CD4-positive, alpha-beta T cell (primary cell): Measurements from ENCODE around the gene CYB5A. TPM values are rescaled to one million over a fixed set of nuclear protein-coding genes. Genes with fewer than 3 reads are reported as not detected.
"Not testable (repeated sequence)": the region's sequence is repeated elsewhere in the genome, so short reads cannot be mapped to it uniquely, and the experiment has no call there.

Experiments
- ATAC-seq: fragments of 200-7000 bp; cut with Tn5 transposase; one replicate; pipeline ENCODE4 v1.10.0; 2022; ENCODE audit warnings: mild to moderate bottlenecking; ENCODE audit not compliant: poor library complexity
- CTCF ChIA-PET: fragments of 350-600 bp; sonication (Branson Sonifier 250); formaldehyde crosslinking; loops from one replicate; lab custom pipeline; 2021; ENCODE audit warnings: antibody characterized with exemption, inconsistent platforms; lab: Charles Lee
- POLR2A ChIA-PET: fragments of 350-600 bp; sonication (Branson Sonifier 250); formaldehyde crosslinking; loops from one replicate; lab custom pipeline; 2021; ENCODE audit warnings: antibody characterized with exemption, inconsistent platforms; lab: Charles Lee
- DNase-seq, 14 experiments: peaks; one replicate each; pipeline ENCODE4 v3.0.0-alpha.2; 2013 to 2020; ENCODE audit warnings: mixed read lengths in 2 of 14
- H3K27ac ChIP-seq, 2 donors: one replicate each; pipeline versions ENCODE4 v1.5.1 to v1.7.0; 2013; ENCODE audit warnings: low read length in 2 of 2, low read depth in 1 of 2, mild to moderate bottlenecking in 1 of 2
- H3K27me3 ChIP-seq, 2 experiments: 1 replicate in 1 of 2; 2 replicates in 1 of 2; pipeline versions ENCODE4 v1.6.1 to v1.7.0; 2013; ENCODE audit warnings: low read length in 2 of 2, control low read depth in 1 of 2, mild to moderate bottlenecking in 1 of 2, moderate library complexity in 1 of 2; ENCODE audit not compliant: insufficient read depth in 2 of 2, control insufficient read depth in 1 of 2
- H3K36me3 ChIP-seq: one replicate; pipeline ENCODE4 v1.6.1; 2013; ENCODE audit warnings: low read length, control low read depth; ENCODE audit not compliant: insufficient read depth
- H3K4me1 ChIP-seq: one replicate; pipeline ENCODE4 v1.6.1; 2013; ENCODE audit warnings: low read length, control low read depth; ENCODE audit not compliant: insufficient read depth
- H3K4me3 ChIP-seq: one replicate; pipeline ENCODE4 v1.5.1; 2013; ENCODE audit warnings: mild to moderate bottlenecking, low read length, moderate library complexity
- H3K9me3 ChIP-seq, 2 experiments: 1 replicate in 1 of 2; 2 replicates in 1 of 2; pipeline versions ENCODE4 v1.6.1 to v1.7.0; 2013; ENCODE audit warnings: low read length in 2 of 2, mild to moderate bottlenecking in 2 of 2, control low read depth in 1 of 2, moderate library complexity in 1 of 2; ENCODE audit not compliant: control insufficient read depth in 1 of 2, insufficient read depth in 1 of 2
- H3K27ac Mint-ChIP-seq: one replicate; pipeline ENCODE4 v1.8.0; 2020; ENCODE audit warnings: mixed read lengths
- H3K27me3 Mint-ChIP-seq: one replicate; pipeline ENCODE4 v1.8.0; 2021; ENCODE audit warnings: mixed read lengths
- H3K36me3 Mint-ChIP-seq: one replicate; pipeline ENCODE4 v1.8.0; 2021; ENCODE audit warnings: low read depth, mixed read lengths
- H3K4me1 Mint-ChIP-seq: one replicate; pipeline ENCODE4 v1.8.0; 2021; ENCODE audit warnings: low read depth, mixed read lengths
- H3K4me3 Mint-ChIP-seq: one replicate; pipeline ENCODE4 v1.8.0; 2020; ENCODE audit warnings: mild to moderate bottlenecking, mixed read lengths
- H3K9me3 Mint-ChIP-seq: one replicate; pipeline ENCODE4 v1.8.0; 2020; ENCODE audit warnings: mixed read lengths
- CTCF ChIP-seq: fragments of 200-600 bp; IDR thresholded peaks from one replicate; pipeline ENCODE4 v1.8.0; 2022; ENCODE audit warnings: antibody characterized with exemption, mild to moderate bottlenecking
- intact Hi-C, 2 experiments: fragments of 100-400 bp; cut with DNase I in 1 of 2; cut with micrococcal nuclease in 1 of 2; formaldehyde crosslinking; loops; one replicate each; pipeline versions ENCODE4 v1.15.1 to v1.9.0; 2023 to 2025; cut with DNase I, micrococcal nuclease
- total RNA-seq, 174 experiments: library from RNA in 2 of 174; stranded (reverse) in 2 of 174; gene quantifications; one replicate each; pipeline ENCODE4 v1.2.3 and lab custom pipeline; 2021 to 2026

Gene CYB5A
- total RNA-seq, 2 experiments from 2014 or later = 3.7 to 4.1 TPM

- Mint-ChIP-seq H3K27me3 (no peaks in the 10 kb centered on the region), H3K27ac (no peak overlapping the region), H3K4me3 (no peak overlapping the region), H3K9me3 (no peaks in the 10 kb centered on the region), H3K36me3 (no peaks in the 10 kb centered on the region), H3K4me1 (no peaks in the 10 kb centered on the region)
- intact Hi-C loops = no loop called here
- Histone ChIP-seq H3K4me1 (no peaks in the 10 kb centered on the region), H3K4me3 (no peak overlapping the region), H3K9me3 (no peaks in the 10 kb centered on the region), H3K27me3 (peaks cover 0 to 9% of the 10 kb centered on the region in 2 experiments), H3K27ac (no peak overlapping the region), H3K36me3 (no peaks in the 10 kb centered on the region)
- ChIA-PET CTCF (no interaction called here), POLR2A (no interaction called here)
- DNase-seq (no peak), ATAC-seq (no peak)
- no peak for TF ChIP-seq CTCF
These were observed 39.6 kb upstream of the CYB5A start for GRCh38 chr18:74331404-74331803.

GRCh38 chr18:74329688-74330205 lies 38.0 kb upstream of the CYB5A start:
- ATAC-seq (no peak), DNase-seq (no peak)
- no peaks in the 10 kb centered on the region for H3K36me3 ChIP-seq
- no peak overlapping the region for H3K27ac Mint-ChIP-seq
- ChIA-PET POLR2A (no interaction called here), CTCF (interaction anchor here (0.9 to 1.2 kb wide), 2 partner anchors 12 to 58 kb away, joined by 3 to 5 read pairs; no protein-coding TSS in a partner anchor)
- H3K27me3 Mint-ChIP-seq = peaks cover 3% of the 10 kb centered on the region
- H3K9me3 Mint-ChIP-seq = no peaks in the 10 kb centered on the region
- TF ChIP-seq CTCF = no peak
- H3K4me1 ChIP-seq = no peaks in the 10 kb centered on the region
- H3K4me1 Mint-ChIP-seq = no peaks in the 10 kb centered on the region
- H3K4me3 Mint-ChIP-seq = no peak overlapping the region
- H3K9me3 ChIP-seq = no peaks in the 10 kb centered on the region
- no peaks in the 10 kb centered on the region for H3K36me3 Mint-ChIP-seq
- intact Hi-C loops = no loop called here
- H3K4me3 ChIP-seq = no peak overlapping the region
- H3K27ac ChIP-seq = no peak overlapping the region
- H3K27me3 ChIP-seq = peaks cover 0 to 9% of the 10 kb centered on the region in 2 experiments

GRCh38 chr18:74328206-74328605 lies 36.4 kb upstream of the CYB5A start:
- intact Hi-C loops = no loop called here

GRCh38 chr18:74326791-74327190 lies 35.0 kb upstream of the CYB5A start:
- H3K9me3 ChIP-seq, H3K36me3 Mint-ChIP-seq, H3K4me1 Mint-ChIP-seq, H3K4me1 ChIP-seq, H3K4me3 ChIP-seq, DNase-seq, H3K27me3 ChIP-seq, intact Hi-C loops, H3K27ac Mint-ChIP-seq, ATAC-seq, H3K4me3 Mint-ChIP-seq, POLR2A ChIA-PET, H3K36me3 ChIP-seq, CTCF ChIA-PET, H3K27ac ChIP-seq, H3K27me3 Mint-ChIP-seq, H3K9me3 Mint-ChIP-seq: not testable (repeated sequence)

More at GRCh38 chr18:74328206-74328605, 36.4 kb upstream of the CYB5A start:
- CTCF ChIA-PET = no interaction called here
- no peaks in the 10 kb centered on the region for H3K9me3 Mint-ChIP-seq
- H3K36me3 Mint-ChIP-seq = no peaks in the 10 kb centered on the region
- H3K4me3 ChIP-seq = no peak overlapping the region
- H3K4me1 Mint-ChIP-seq = no peaks in the 10 kb centered on the region
- DNase-seq = no peak
- no peaks in the 10 kb centered on the region for H3K9me3 ChIP-seq
- H3K4me1 ChIP-seq = no peaks in the 10 kb centered on the region
- peaks cover 3% of the 10 kb centered on the region for H3K27me3 Mint-ChIP-seq
- H3K27me3 ChIP-seq = peaks cover 0 to 14% of the 10 kb centered on the region in 2 experiments
- POLR2A ChIA-PET = no interaction called here
- H3K27ac Mint-ChIP-seq = no peak overlapping the region
- ATAC-seq = no peak
- H3K36me3 ChIP-seq = no peaks in the 10 kb centered on the region
- no peak for TF ChIP-seq CTCF
- H3K4me3 Mint-ChIP-seq = no peak overlapping the region
- no peak overlapping the region for H3K27ac ChIP-seq
